NCI-H345 (cell line): ENCODE results near the gene TMCO5A.
"Not testable (repeated sequence)": the region's sequence is repeated elsewhere in the genome, so short reads cannot be mapped to it uniquely, and the experiment has no call there.

Experiments used
- DNase-seq: peaks from one replicate; lab custom pipeline; 2025; lab: John Stamatoyannopoulos, UW

The TMCO5A gene

DNA sequence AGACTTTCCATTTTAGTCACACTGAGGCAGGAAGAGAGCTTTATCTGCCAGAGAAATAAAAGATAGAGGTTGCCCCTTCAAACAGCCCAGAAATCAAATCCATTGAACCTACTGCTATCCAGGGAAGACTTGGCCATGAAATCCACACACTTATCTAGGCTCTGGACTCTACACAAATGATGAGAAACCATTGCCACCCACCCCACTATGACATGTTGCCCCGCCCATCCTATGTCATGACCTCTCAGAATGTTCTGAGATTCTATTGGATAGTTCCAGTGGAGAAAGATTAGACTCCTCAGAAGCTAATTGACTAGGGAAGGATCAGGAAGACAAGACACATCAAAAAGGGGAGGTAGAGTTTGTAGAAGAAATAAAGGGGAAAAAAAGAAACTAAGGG lies at the start of gene TMCO5A:
TMCO5A (plus strand) TSS at position 301 of the 400 bp plus-strand sequence. CDS start 1,684 bp downstream, outside the sequence.
- DNase-seq = no peak

DNA sequence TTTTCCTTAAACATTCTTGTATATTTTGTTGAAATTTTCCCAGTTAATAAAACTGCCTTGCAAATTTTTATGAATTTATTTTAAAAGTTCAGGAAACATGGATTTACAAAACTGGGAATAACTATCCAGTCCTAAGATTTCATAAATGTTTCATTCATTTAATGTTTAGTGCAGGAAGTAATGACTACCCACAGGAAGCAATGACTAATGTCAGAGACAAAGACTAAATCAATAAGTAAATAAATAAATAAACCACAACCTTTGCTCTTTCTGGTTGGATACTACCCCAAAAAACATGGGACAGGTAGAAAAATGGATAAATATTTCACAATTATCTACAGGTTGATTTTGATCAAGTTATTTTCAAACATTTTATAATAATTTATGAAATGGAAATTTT lies 48.8 kb upstream of the TMCO5A start:
- DNase-seq = no peak

DNA sequence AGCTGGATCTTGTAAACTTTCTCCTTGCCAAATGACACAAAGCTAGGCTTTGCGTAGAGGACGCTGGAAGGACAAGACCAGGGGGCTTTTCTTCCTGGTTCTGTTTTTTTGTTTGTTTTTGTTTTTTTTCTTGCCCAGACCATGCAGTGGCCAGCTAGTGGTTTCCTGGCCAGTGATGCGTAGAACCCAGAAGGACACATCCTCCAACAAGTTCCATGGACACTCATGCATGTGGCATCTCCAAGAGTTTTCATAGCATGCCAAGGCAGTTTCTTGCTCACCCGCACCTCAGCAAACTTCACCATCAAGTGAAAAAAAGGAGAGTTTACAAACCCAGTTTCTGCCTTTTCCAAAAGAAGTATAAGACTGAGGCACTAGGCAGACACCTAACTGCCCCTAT lies 46.1 kb upstream of the TMCO5A start:
- DNase-seq = no peak

DNA sequence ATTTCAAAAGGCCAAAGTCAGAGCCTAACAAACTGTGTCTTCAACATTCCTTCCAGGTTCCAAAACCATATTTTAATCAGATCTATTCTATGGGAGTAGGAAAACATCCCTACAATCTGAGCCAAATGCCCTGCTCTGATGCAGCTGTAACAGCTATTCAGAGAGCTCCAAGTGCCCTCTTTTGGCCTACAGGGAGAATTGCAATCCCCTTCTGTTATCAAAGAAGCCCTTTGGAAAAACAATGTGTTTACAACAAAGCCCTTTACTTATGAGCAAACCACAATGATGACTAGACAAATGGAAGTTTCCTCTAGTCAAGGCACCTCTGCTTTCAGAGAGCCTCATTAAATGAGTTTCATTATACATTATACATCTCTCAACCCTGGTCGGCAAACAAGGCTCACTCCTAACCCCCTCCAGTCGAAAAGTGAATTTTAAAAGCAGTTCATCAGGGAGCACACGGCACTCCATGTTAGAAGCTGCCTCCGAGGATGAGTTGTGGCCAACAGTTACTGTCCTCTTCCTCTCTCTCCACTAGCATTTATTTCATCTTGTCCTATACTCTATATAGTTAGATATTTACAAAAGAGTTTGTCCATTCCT lies 42.6 kb upstream of the TMCO5A start:
- DNase-seq = peak; percentile 51

DNA sequence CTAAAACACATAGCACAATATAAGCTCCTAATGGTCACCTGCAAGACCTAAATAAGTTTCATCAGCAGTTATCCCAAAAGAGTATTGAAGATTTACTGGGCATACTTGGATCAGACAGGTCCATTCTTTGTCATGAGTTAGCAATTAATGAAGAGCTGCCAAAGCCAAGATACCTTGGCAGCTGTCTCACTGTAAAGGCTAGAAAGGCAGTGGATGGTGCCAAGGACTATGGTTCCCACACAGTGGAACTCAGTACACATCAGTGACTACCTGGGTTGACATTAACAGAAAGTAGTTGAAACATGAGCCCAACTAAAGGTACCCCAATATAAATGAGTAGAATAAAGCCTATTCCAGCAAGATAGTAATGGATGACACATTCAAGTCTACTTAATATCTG lies 41.1 kb upstream of the TMCO5A start:
- DNase-seq = no peak

DNA sequence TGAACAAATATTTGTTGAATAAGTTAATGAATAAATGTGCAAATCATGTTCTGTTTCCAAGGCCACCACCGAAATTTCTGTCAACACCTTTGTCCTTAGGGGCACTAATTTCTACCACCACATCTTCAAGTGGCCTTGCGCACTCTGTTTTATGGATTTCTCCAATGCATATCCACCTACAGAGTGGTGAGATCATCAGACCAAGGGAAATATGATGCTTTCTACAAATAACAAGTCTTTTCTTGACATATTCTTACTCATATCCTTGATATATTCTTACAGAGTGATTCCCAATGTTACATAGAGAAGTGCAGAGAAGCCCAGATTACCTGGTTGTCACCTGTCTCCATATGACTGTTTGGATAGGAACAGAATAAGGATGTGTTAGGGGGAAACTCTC lies 36.1 kb upstream of the TMCO5A start:
- DNase-seq = no peak

DNA sequence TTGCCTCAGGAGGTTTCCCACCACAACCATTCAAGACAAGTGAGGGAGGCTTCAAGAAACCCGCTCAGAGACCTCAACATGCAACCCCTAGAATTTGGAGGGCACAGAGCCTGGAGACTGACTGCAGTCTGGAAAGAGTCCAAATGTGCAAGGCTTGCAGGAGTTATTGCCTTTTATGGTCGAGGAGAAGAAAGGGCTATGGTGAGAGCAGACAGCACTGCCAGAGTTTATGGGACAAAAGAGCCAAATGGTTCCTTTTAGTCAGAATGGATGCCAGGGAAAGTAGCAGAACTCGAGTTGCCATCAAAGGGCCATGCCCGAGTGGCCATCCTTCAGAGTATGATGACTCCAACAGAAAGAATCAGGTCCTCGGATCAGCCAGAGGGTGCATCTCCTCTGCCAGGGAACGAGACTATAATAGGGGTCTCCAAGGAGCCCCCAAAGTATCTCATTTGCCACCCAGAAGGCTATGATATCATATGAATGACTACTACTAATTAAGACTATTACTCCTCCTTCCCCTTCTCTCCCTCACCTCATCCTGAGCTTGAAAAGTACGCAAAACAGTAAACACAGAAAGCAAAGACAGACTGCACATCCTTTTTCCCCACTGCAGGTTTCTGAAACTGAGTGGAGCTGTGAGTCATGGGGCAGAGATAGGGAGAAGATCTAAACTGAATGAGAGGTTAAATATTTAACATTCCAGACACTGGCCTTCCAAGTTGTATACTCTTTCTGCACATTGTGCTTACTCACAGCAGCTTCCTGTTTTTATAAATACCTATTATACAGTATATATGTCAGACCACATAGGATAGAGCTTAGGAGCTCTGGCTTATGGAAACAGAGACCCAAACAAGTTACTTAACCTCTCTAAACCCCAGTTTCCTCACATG lies 33.9 kb upstream of the TMCO5A start:
- no peak for DNase-seq

GRCh38 chr15:37902126-37902525 lies 32.3 kb upstream of the TMCO5A start:
- DNase-seq = no peak

- DNase-seq = no peak
These were observed 30.4 kb upstream of the TMCO5A start for GRCh38 chr15:37903919-37904625.

DNA sequence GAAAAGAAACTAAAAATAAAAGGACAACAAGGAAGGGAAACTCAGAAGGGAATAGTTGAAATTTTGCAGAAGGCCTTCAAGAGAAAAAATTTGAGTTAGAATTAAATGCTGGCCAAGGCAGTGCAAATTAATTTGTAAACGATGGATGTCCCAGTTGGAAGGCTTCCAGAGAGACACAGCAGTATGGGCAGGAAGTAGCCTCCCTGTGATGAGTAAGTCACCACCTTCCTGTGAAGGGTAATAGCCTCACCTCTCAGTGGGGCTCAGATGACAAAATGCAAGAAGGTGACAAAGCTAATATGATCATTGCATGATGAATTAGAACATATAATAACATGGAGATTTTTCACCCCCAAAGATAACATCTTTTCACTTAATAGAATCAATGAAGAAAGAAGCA lies 27.3 kb upstream of the TMCO5A start:
- DNase-seq = no peak

DNA sequence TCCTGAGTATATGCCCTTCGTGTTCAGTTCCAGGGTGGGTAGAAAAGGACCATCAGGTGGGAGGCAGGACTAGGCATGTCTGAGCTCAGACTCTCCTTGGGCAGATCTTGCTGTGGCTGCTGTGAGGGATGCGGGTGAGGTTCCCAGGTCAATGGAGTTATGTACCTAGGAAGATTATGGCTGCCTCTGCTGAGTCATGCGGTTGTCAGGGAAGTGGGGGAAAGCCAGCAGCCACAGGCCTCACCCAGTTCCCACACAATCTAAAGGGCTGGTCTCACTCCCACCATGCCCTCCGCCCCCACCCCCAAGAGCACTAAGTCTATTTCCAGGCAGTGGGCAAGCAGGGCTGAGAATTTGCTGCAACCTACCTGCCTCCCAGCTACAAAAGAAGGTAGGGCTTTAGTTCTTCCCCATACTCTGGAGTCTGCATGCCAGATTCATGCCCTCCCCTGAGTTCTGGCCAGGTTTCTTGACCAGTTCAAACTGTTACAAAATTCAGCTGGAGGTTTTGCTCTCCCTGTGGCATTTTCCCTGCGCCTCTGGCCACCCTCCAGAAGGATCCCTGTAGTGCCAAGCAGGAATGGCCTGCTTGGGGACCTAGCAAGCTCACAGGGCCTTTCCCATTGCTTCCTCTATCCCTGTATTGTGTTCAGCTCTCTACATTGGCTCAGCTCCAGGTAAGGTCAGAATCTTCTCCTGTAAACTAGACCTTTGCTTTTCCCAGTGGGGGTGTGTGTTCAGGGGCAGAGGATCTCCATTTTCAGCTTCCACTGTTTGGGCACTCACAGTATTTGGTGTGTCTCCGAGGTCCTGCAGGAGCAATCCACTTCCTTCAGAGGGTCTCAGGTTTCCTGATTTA lies 12.7 kb upstream of the TMCO5A start:
- DNase-seq = no peak

GRCh38 chr15:37926136-37926535 lies 8.3 kb upstream of the TMCO5A start:
- no peak for DNase-seq

DNA sequence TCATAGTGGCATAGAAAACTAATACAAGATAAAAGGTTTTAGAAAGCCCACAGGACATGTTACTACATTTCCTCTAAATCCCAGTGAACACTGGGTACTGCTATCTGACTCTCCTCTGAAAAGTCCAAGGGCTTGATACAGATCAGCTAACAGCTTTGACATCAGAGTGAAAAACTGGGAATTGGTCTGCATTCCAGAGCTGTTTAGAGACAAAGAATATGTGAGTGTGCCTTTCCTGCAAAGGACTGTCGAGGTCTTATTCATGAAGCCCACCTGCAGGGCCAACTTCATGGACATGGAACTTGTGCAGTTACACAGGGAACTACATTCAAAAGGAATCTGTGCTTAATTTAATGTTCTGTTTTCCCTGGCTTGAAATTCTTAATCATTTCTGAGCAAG lies 5.2 kb upstream of the TMCO5A start:
- no peak for DNase-seq

GRCh38 chr15:37931321-37931720 lies 3.1 kb upstream of the TMCO5A start:
- DNase-seq = no peak

DNA sequence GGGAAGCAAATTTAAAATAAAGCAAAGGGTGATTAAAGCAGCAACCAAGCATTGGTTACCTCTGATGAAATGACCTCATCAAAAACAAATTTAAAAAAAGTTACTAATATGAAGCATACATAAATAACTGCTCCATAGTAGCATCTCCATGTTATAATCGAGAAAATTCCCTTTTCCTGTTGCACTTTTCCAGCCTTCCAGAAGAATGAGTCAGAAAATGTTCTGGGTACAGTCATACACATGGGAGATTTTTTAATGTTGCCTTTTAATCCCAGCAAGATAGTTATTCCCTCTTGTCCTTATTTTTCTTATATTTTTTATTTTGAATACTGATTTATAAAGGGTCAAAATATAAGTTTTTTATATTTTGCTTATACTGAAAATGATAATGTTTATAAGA lies 2.6 kb upstream of the TMCO5A start:
- no peak for DNase-seq

- no peak for DNase-seq
These were observed 1.9 kb upstream of the TMCO5A start for GRCh38 chr15:37932549-37932948.

DNA sequence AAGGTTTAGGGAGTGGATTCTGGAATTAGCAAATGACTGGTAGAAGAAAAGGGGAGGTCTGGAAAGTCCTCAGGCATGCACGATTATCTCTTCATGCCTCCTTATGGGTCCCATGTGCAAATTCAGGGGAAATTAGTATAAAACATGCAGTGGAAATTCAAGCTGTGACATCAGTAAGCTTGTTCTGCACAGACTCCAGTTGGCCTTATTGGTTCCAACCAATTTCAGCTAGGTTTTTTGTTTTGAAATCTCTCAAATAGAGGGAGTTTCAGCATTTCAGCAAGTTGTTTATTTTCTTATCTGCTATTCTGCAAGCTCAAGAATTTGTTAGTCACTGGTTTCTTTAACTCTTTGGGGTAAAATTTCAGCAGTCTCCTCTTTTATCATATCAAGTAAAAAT lies 774 bp upstream of the TMCO5A start:
- no peak for DNase-seq

- no peak for DNase-seq
These were observed 6.4 kb downstream of the TMCO5A start for GRCh38 chr15:37940876-37941275.

DNA sequence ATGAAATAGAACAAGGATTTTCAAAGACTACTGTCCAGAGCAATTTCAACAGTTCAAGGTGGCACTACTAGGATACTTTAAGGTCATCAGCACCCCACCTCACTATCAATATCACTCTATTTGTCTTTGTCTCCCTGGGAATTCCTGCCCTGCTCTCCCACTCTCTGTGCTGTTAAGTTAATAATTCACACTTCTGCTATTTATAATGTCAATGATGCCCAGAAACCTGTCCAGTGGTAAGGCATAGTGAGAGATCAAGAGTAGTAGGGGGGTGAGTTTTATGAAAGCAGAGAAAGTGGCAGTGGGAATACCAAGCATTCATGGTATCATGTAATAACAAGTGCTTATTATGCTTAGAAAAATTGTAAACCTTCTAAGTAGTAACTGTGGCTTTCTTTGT lies 7.3 kb downstream of the TMCO5A start:
- DNase-seq = no peak

DNA sequence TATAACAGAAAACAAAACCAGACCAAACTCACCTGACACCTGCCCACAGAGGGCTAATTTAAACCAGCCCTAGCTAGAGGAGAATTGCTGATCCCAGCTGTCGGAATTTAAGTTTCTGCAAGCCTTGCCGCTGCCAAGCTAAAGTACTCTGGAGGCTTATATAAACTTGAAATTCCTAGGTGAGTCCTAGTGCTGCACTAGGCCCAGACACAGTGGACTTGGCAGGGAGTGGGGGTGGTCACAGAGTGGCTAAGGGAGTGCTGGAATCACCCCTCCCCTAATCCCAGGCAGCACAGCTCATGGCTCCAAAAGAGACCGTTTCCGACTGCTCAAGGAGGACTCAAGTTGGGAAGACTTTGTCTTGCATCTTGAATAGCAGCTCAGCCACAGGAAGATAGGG lies 17.6 kb downstream of the TMCO5A start:
- no peak for DNase-seq

DNA sequence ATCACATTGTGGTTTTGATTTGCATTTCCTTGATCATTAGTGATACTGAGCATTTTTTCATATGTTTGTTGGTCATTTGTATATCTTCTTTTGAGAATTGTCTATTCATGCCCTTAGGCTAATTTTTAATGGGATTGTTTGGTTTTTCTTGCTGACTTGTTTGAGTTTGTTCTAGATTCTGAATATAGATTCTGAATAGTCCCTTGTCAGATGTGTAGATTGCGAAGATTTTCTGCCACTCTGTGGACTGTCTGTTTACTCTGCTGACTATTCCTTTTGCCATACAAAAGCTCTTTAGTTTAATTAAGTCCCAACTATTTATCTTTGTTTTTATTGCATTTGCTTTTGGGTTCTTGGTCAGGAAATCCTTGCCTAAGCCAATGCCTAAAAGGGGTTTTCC lies 26.3 kb downstream of the TMCO5A start:
- DNase-seq = not testable (repeated sequence)

DNA sequence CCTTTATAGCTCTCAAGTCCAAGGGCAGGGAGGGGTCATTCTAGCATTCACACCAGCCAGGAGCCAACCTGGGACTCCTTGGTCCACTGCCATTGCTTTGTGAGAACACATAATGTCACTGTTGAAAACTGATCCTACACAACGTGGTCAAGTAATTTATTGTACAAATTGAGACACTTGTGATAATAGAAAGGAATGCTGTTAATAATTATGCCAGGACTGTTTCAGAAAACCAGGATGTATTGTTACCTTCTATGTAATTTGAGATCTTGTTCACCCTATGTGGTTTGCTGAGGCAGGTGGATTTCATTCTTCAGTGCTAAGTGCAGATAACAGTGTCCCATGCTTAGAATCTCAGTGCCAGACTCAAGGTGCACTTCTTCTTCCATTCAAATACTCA lies 33.3 kb downstream of the TMCO5A start:
- DNase-seq = no peak
